SK-N-MC (cell line): Measurements from ENCODE around the gene SPATA2.
"Not testable (repeated sequence)": the region's sequence is repeated elsewhere in the genome, so short reads cannot be mapped to it uniquely, and the experiment has no call there.

Experiments
- DNase-seq: peaks from one replicate; pipeline ENCODE4 v3.0.0-alpha.2; 2011; ENCODE audit warnings: low read depth, low spot score
- H3K27ac ChIP-seq: fragments of 200-600 bp; sonication (generic); 2 replicates; pipeline ENCODE4 v1.5.1; 2016; ENCODE audit warnings: mixed run types
- H3K36me3 ChIP-seq: fragments of 200-600 bp; sonication (generic); 2 replicates; pipeline ENCODE4 v1.6.1; 2017; ENCODE audit warnings: antibody characterized with exemption, low read length, mixed read lengths; ENCODE audit not compliant: insufficient read depth
- H3K4me3 ChIP-seq: fragments of 200-600 bp; sonication (generic); 2 replicates; pipeline ENCODE4 v1.5.1; 2016
- H3K9ac ChIP-seq: fragments of 200-600 bp; sonication (generic); 2 replicates; pipeline ENCODE4 v1.8.0; 2017; ENCODE audit warnings: mixed run types, mixed read lengths; ENCODE audit not compliant: insufficient read length
- H3K9me3 ChIP-seq: fragments of 200-600 bp; sonication (generic); 2 replicates; pipeline ENCODE4 v1.6.1; 2017; ENCODE audit warnings: low read depth, mild to moderate bottlenecking, antibody characterized with exemption, low read length, moderate library complexity, mixed read lengths
- EZH2 ChIP-seq: fragments of 200-600 bp; sonication (generic); IDR thresholded peaks from one replicate; pipeline ENCODE4 v1.6.1; 2017; ENCODE audit warnings: antibody characterized with exemption
- FOXP2 ChIP-seq: optimal IDR thresholded peaks from 2 replicates; pipeline ENCODE3; 2011; ENCODE audit warnings: mild to moderate bottlenecking, moderate library complexity; ENCODE audit not compliant: insufficient read depth; ENCODE audit errors: extremely low read length, control extremely low read depth
- POLR2AphosphoS5 ChIP-seq: IDR thresholded peaks from 2 replicates; pipeline ENCODE4 v1.6.1; 2012; ENCODE audit warnings: mild to moderate bottlenecking, low read depth, low read length, borderline replicate concordance

SPATA2 gene

DNA sequence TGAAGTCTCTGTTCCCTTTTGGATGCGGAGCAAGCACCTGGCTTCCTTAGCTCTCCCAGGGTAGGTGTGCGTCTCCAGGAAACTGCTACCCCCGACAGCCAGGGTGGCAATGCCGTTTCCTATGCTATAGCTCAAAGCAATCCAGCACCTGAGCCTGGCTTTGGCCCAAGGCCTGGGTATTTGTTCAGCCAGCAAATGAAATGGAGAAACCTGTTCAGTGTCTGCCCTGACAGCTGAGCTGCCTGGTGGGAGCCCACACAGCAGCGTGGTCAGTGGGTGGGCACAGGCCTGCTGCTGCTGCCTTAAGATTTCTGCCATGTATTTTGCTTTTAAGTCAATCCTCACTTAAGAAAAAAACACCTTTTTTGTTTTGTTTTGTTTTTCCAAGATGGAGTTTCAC lies 13.7 kb downstream of the SPATA2 start:
- no peak overlapping the region for H3K27ac ChIP-seq
- no peak for DNase-seq
- no peak overlapping the region for H3K9ac ChIP-seq
- peaks cover 14% of the 10 kb centered on the region; the same call in 1 of the 2 replicates for H3K36me3 ChIP-seq
- TF ChIP-seq EZH2 (no peak), FOXP2 (no peak), POLR2AphosphoS5 (no peak)
- no peaks in the 10 kb centered on the region for H3K9me3 ChIP-seq
- no peak overlapping the region for H3K4me3 ChIP-seq

- H3K27ac ChIP-seq, result no peak overlapping the region
- H3K4me3 ChIP-seq, result no peak overlapping the region
- TF ChIP-seq EZH2 (no peak), FOXP2 (no peak), POLR2AphosphoS5 (no peak)
- DNase-seq, result no peak
- H3K36me3 ChIP-seq, result peaks cover 4% of the 10 kb centered on the region; the same call in 1 of the 2 replicates
- no peaks in the 10 kb centered on the region for H3K9me3 ChIP-seq
- no peak overlapping the region for H3K9ac ChIP-seq
These were observed 15.6 kb downstream of the SPATA2 start for GRCh38 chr20:49899541-49900383.

GRCh38 chr20:49896204-49896603 lies 19.1 kb downstream of the SPATA2 start:
- no peak for DNase-seq
- Histone ChIP-seq H3K9me3 (no peaks in the 10 kb centered on the region), H3K4me3 (no peak overlapping the region), H3K36me3 (no peaks in the 10 kb centered on the region), H3K9ac (no peak overlapping the region), H3K27ac (0 out of 2 replicates have a peak overlapping the region, but pooled peaks have one; percentile 46)
- TF ChIP-seq EZH2, result no peak
- TF ChIP-seq FOXP2, result no peak
- no peak for TF ChIP-seq POLR2AphosphoS5

DNA sequence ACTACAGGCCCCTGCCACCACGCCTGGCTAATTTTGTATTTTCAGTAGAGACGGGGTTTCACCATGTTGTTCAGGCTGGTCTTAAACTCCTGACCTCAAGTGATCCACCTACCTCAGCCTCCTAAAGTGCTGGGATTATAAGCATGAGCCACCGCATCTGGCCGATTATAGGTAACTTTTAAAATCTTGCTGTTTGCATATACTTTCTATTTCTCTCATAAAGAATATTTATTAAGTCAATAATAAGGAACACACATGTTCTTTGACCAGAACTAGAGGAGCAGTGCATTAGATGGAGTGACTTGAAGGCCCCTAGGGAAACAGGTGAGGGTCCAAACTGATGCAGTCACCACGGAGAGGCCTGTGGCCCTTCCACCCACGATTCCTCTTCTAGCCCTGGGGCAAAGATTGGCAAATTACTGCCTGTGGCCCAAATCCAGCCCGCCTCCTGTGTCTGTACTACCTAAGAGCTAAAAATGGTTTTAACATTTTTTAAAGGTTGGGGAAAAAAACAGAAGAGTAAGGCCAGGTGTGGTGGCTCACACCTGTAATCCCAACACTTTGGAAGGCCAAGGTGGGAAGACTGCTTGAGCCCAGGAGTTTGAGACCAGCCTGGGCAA lies 19.7 kb downstream of the SPATA2 start:
- not testable (repeated sequence) for H3K4me3 ChIP-seq, H3K9ac ChIP-seq, DNase-seq, H3K36me3 ChIP-seq, H3K9me3 ChIP-seq, H3K27ac ChIP-seq

DNA sequence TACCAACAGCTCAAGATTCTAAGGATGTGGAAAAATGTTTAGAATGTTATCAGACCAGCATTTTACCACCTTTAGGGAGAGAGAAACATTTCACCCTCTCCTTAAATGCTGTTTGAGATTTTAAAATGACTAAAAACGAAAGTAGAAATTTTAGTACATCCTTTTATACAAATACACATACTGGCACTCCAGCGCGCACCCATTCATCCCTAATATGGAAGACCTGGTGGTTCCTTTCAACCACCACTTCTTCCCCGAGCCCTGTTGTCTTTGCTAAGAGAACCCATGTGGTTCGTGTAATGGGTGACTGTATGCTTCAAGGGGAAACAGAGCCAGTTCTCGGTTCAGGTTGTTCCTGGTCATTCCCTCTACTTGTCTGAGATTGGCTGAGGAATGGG lies 21.3 kb downstream of the SPATA2 start:
- H3K36me3 ChIP-seq, result no peaks in the 10 kb centered on the region
- no peak overlapping the region for H3K9ac ChIP-seq
- no peak for TF ChIP-seq FOXP2
- H3K4me3 ChIP-seq, result no peak overlapping the region
- H3K9me3 ChIP-seq, result no peaks in the 10 kb centered on the region
- H3K27ac ChIP-seq, result no peak overlapping the region
- no peak for DNase-seq

- H3K4me3 ChIP-seq, result no peak overlapping the region
- H3K27ac ChIP-seq, result no peak overlapping the region
- no peak overlapping the region for H3K9ac ChIP-seq
- no peak for TF ChIP-seq FOXP2
- no peak for TF ChIP-seq POLR2AphosphoS5
- no peaks in the 10 kb centered on the region for H3K36me3 ChIP-seq
- no peak for DNase-seq
- no peaks in the 10 kb centered on the region for H3K9me3 ChIP-seq
These were observed 21.9 kb downstream of the SPATA2 start for GRCh38 chr20:49893242-49894072.

DNA sequence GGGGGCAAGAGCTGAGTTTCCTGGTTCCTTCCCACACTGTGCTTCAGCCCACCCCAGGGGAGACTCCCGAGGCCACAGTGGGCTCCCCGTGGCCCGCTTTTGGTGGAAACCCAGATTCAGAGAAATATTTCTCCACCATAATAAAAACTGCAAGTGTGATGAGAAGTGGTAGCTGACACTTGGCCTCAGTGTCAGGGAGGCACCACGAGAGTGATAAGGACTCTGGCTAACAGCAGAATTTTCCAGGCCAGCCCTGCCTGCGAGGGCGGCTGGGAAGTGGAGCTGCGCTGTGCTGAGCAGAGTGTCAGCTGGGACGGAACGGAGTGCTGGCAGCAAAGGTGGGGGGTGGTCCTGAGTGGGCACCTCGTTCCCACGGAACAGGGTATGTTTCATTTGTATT lies 22.5 kb downstream of the SPATA2 start:
- Histone ChIP-seq H3K27ac (no peak overlapping the region), H3K4me3 (no peak overlapping the region), H3K36me3 (no peaks in the 10 kb centered on the region), H3K9ac (no peak overlapping the region), H3K9me3 (no peaks in the 10 kb centered on the region)
- TF ChIP-seq FOXP2, result no peak
- no peak for DNase-seq

DNA sequence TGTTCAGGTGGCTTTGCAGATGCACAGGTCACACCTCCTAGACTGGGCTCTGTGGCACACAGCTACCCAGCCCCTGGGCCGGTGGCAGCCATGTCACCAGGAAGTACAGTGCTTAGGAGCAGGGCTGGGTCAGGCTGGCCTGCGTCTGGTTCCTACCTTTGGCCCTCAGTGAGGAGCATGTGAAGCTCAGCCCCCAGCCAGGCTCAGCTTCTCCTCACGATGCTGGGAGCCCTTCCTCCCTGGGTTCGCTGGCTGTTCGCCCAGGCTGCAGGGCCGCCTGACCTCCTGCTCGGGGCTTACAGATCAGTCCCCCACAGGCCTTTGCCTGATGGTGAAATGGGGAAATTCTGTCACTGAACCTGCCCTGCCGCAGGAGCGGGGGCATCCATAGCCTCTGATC lies 23.1 kb downstream of the SPATA2 start:
- Histone ChIP-seq H3K9ac (no peak overlapping the region), H3K9me3 (no peaks in the 10 kb centered on the region), H3K36me3 (no peaks in the 10 kb centered on the region), H3K4me3 (no peak overlapping the region), H3K27ac (peak overlapping the region; percentile 19; the same call in 1 of the 2 replicates)
- no peak for DNase-seq
- no peak for TF ChIP-seq FOXP2
- TF ChIP-seq POLR2AphosphoS5, result no peak
- no peak for TF ChIP-seq EZH2
